Stimulated activated memory B cell treated with anti-CD40 and anti-IgM and Interleukin-4, amounts not matched to agents 10 μg/mL and 1 μg/mL and 100 μg/mL, for 72 hours (primary cell): Measurements from ENCODE around the gene RFFL.
"Not testable (repeated sequence)": the region's sequence is repeated elsewhere in the genome, so short reads cannot be mapped to it uniquely, and the experiment has no call there.

Experiments
- ATAC-seq: fragments of 150-1000 bp; cut with Tn5 transposase; 2 replicates; pipeline ENCODE4 v1.10.0; 2021
- H3K27ac Mint-ChIP-seq: one replicate; pipeline ENCODE4 v1.8.0; 2022; ENCODE audit warnings: mild to moderate bottlenecking, mixed read lengths
- H3K27me3 Mint-ChIP-seq: one replicate; pipeline ENCODE4 v1.8.0; 2022; ENCODE audit warnings: mixed read lengths
- H3K36me3 Mint-ChIP-seq: one replicate; pipeline ENCODE4 v1.8.0; 2022; ENCODE audit warnings: mixed read lengths
- H3K4me1 Mint-ChIP-seq: one replicate; pipeline ENCODE4 v1.8.0; 2022; ENCODE audit warnings: mixed read lengths
- H3K4me3 Mint-ChIP-seq: one replicate; pipeline ENCODE4 v1.8.0; 2022; ENCODE audit warnings: mild to moderate bottlenecking, moderate library complexity, mixed read lengths
- H3K9me3 Mint-ChIP-seq: one replicate; pipeline ENCODE4 v1.8.0; 2022; ENCODE audit warnings: mixed read lengths

RFFL gene, protein sequence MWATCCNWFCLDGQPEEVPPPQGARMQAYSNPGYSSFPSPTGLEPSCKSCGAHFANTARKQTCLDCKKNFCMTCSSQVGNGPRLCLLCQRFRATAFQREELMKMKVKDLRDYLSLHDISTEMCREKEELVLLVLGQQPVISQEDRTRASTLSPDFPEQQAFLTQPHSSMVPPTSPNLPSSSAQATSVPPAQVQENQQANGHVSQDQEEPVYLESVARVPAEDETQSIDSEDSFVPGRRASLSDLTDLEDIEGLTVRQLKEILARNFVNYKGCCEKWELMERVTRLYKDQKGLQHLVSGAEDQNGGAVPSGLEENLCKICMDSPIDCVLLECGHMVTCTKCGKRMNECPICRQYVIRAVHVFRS

DNA sequence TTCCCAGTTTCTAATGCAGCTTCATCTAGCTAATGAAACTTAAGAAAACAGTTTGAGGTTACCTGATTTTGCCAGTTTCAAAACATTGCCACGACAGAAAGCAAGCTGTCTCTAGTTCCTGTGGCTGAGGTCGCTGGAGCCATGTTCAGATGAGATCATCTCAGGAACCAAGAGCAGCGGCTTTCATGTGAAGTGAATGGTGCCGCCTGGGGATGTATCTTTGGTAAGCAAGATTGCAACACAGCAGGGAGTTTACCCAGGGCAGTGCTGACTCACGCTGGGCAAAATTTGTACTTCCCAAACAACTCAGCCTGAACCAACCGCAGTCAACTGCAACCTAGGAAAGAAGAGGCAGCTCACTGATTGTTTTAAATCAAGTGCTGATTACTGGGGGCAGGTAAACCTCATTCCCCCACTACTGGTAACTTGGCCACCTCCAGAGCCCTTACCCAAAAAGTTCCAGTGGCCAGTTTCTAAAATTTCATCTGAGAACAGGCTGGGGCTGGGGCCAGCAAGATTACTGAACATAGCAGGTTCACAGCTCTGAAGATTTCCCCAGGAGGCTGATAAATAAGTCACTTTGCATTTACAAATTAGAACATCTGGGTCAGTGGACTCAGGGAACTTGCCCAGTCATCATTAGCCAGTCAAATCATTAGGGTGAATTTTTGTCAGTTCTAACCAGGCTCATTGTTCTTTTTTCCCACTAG lies at the start of gene RFFL:
RFFL (minus strand) TSS at position 194 of the 710 bp plus-strand sequence. CDS start 37,154 bp downstream, outside the sequence.
- H3K27ac Mint-ChIP-seq = peak within 1 kb of the TSS; percentile 69
- no peaks in the 10 kb centered on the region for H3K9me3 Mint-ChIP-seq
- peaks cover 21% of the 10 kb centered on the region for H3K36me3 Mint-ChIP-seq
- peak; percentile 99 for ATAC-seq
- peaks cover 55% of the 10 kb centered on the region for H3K4me1 Mint-ChIP-seq
- peak within 1 kb of the TSS; percentile 45 for H3K4me3 Mint-ChIP-seq
- no peaks in the 10 kb centered on the region for H3K27me3 Mint-ChIP-seq

DNA sequence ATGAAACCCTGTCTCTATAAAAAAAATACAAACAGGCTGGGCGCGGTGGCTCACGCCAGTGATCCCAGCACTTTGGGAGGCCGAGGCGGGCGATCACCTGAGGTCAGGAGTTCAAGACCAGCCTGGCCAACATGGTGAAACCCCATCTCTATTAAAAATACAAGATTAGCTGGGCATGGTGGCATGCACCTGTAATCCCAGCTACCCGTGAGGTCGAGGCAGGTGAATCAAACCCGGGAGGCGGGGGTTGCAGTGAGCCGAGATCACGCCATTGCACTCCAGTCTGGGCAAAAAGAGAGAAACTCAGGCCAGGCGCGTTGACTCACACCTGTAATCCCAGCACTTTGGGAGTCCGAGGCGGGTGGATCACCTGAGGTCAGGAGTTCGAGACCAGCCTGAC lies 47.3 kb upstream of the RFFL start:
- ATAC-seq, H3K27ac Mint-ChIP-seq, H3K4me1 Mint-ChIP-seq, H3K9me3 Mint-ChIP-seq, H3K4me3 Mint-ChIP-seq, H3K27me3 Mint-ChIP-seq: not testable (repeated sequence)
- peaks cover 34% of the 10 kb centered on the region for H3K36me3 Mint-ChIP-seq

DNA sequence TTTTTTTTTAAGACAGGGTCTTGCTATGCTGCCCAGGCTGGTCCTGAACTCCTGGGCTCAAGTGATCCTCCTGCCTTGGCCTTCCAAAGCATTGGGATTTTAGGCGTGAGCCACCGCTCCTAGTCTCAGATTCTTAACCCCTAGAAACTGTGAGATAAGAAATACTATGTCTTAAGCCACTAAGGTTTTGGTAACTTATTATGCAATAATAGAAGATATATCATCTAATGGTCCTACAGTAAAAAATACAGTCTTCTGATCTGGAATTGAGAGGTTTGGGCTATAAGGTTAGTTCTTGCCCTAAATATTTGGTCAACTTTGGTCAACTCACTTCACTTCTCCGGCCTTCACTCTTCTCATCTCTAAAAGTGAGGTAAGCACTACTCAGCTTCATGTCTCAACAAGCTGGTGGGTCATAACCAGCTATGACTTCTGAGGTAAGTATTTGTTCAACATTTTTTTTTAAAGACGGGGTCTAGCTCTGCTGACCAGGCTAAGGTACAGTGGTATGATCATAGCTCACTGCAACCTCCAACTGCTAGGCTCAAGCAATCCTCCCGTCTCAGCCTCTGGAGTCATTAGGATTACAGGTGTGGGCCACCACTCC lies 41.4 kb upstream of the RFFL start:
- Mint-ChIP-seq H3K4me3 (no peak overlapping the region), H3K36me3 (peaks cover 67% of the 10 kb centered on the region)

DNA sequence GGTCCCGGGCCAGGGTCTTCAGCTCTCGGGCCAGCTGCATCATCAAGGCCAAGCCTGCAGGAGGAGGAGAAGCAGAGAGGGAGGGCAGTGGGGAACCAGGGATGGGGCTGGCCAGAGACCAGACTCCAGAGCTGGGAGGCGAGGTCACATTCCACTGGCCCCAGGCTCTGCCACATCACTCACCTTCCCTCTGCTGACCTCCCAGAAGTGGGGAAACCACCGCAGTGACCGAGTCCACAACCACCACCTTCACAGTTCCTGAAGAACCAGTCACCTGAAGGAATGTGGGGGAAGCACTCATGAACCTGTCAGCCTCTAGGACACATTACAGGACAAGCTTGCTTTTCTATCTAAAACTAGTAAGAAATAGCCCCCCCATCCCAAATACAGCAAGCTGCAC lies 39.8 kb upstream of the RFFL start:
- no peak overlapping the region for H3K27ac Mint-ChIP-seq

More for the DNA sequence above, 41.4 kb upstream of the RFFL start:
- Mint-ChIP-seq H3K4me1 (no peaks in the 10 kb centered on the region), H3K27ac (peak overlapping the region; percentile 42), H3K9me3 (no peaks in the 10 kb centered on the region), H3K27me3 (no peaks in the 10 kb centered on the region)
- ATAC-seq = no peak

DNA sequence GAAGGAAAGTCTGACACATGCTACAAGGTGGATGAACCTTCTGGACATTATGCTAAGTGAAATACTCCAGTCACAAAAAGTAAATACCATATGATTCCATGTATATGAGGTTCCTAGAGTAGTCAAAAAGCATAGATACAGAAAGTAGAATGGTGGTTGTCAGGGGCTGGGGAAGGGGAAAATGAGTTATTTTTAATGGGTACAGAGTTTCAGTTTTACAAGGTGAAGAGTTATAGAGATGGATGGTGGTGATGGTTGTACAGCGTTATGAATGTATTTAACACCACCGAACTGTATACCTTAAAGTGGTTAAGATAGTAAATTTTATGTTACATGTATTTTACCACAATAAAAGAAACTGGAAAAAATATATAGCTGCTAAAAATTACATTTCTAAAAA lies 38.2 kb upstream of the RFFL start:
- H3K27ac Mint-ChIP-seq = no peak overlapping the region
- peaks cover 76% of the 10 kb centered on the region for H3K36me3 Mint-ChIP-seq

More for the DNA sequence above, 39.8 kb upstream of the RFFL start:
- no peak for ATAC-seq
- H3K4me1 Mint-ChIP-seq = no peaks in the 10 kb centered on the region
- H3K36me3 Mint-ChIP-seq = peaks cover 78% of the 10 kb centered on the region
- H3K9me3 Mint-ChIP-seq = no peaks in the 10 kb centered on the region
- no peaks in the 10 kb centered on the region for H3K27me3 Mint-ChIP-seq
- H3K4me3 Mint-ChIP-seq = no peak overlapping the region

DNA sequence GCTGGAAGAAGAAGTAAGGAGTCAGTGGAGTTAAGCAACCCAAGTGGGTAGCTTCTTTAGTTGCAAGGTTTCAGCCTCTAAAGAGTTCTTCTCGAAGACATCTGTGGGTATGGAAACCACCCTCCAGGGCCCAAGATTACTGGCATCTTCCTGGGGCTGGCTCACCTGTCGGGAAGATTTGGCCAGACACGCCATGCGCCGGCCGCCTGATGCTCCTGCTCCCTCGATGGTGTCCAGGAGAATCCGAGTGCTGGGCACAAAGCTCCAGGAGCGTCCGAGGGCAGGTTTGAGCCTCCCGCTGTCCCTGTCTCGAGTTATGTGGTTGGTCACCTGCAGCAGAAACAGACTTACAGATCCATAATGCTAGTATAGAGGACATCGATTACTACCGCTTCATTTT lies 37.5 kb upstream of the RFFL start:
- Mint-ChIP-seq H3K27ac (no peak overlapping the region), H3K4me3 (no peak overlapping the region), H3K36me3 (peaks cover 69% of the 10 kb centered on the region)

More for the DNA sequence above, 38.2 kb upstream of the RFFL start:
- no peak for ATAC-seq
- Mint-ChIP-seq H3K9me3 (no peaks in the 10 kb centered on the region), H3K27me3 (no peaks in the 10 kb centered on the region), H3K4me1 (no peaks in the 10 kb centered on the region), H3K4me3 (no peak overlapping the region)

DNA sequence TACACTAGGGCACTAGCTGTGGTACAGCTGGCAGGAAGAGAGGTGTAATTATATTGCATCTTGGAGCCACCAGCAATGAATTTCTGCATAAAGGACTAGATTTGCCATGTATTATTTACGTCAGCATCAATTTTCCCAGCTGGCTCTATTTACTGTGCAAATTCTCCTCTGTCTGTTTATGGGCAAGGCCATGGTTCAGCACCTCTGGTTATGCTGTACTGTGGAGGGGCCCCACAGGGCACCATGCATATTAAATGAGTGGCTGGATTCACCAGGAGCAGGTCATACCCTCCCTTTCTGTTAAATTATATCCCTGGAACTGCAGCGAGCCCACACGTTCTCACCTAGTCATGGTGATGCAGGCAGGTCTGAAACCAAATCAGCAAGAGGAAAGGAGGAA lies 36.4 kb upstream of the RFFL start:
- Mint-ChIP-seq H3K36me3 (peaks cover 58% of the 10 kb centered on the region), H3K9me3 (no peaks in the 10 kb centered on the region), H3K27me3 (no peaks in the 10 kb centered on the region), H3K4me1 (no peaks in the 10 kb centered on the region), H3K27ac (no peak overlapping the region), H3K4me3 (no peak overlapping the region)
- no peak for ATAC-seq

More for the DNA sequence above, 37.5 kb upstream of the RFFL start:
- Mint-ChIP-seq H3K27me3 (no peaks in the 10 kb centered on the region), H3K9me3 (no peaks in the 10 kb centered on the region), H3K4me1 (no peaks in the 10 kb centered on the region)
- ATAC-seq = no peak

DNA sequence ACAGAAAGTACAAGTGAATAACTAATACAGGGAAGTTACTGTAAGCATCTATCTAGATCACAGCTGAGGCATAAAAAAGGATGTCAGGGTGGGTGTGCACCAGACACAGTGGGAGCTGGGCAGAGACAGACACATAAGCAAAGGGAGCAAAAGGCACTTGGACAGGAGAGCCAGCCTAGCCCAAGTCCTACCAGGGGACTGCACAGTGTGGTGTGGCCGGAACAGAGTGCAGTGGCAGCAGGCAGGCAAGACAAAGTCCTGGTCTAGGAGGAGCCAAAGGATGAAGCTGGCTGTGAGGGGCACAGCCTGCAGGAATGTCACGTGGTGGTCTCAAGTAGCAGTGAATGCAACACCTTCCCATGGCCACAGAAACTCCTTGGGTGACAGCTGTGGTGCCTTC lies 34.3 kb upstream of the RFFL start:
- H3K27me3 Mint-ChIP-seq = no peaks in the 10 kb centered on the region
- H3K4me3 Mint-ChIP-seq = no peak overlapping the region
- ATAC-seq = no peak
- H3K4me1 Mint-ChIP-seq = no peaks in the 10 kb centered on the region
- no peaks in the 10 kb centered on the region for H3K9me3 Mint-ChIP-seq
- peaks cover 44% of the 10 kb centered on the region for H3K36me3 Mint-ChIP-seq
- no peak overlapping the region for H3K27ac Mint-ChIP-seq

DNA sequence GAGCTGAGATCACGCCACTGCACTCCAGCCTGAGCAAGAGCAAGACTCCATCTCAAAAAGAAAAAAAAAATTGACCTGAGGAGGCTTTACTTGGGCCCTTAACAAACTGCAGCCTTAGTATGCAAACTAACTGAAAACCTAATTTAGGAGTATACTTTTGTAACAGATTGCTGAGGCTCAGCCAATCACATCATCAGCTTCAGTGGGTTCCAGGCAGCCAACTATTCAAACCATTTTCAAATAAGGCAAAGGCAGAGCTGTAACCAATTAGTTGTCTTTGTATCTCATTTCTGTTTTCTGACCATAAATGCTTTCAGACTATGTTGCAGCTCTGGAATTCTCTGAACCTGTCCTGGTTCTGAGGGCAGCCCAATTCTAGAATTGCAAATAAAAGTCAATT lies 32.2 kb upstream of the RFFL start:
- Mint-ChIP-seq H3K27me3 (no peaks in the 10 kb centered on the region), H3K4me3 (no peak overlapping the region), H3K27ac (no peak overlapping the region)

DNA sequence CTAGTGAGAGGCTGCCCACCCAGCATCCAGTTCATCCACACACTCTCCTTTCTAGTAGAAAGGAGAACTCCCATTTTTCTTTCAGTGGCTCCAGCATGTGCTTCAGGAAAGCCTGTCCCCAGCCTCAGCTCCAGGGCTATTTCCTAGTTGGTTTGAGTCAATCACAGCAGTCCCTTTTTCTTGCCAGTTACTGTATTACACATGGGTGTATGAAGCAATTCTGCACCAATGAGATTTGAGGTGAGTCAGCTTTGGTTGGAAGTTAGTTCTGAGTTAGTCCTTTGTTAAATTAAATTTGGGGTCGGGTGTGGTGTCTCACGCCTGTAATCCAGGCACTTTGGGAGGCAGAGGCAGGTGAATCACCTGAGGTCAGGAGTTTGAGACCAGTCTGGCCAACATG lies 31.4 kb upstream of the RFFL start:
- H3K4me3 Mint-ChIP-seq = no peak overlapping the region
- peaks cover 17% of the 10 kb centered on the region for H3K36me3 Mint-ChIP-seq
- H3K27ac Mint-ChIP-seq = no peak overlapping the region
- no peaks in the 10 kb centered on the region for H3K9me3 Mint-ChIP-seq
- ATAC-seq = no peak
- H3K4me1 Mint-ChIP-seq = peaks cover 6% of the 10 kb centered on the region
- H3K27me3 Mint-ChIP-seq = no peaks in the 10 kb centered on the region

More for the DNA sequence above, 32.2 kb upstream of the RFFL start:
- no peaks in the 10 kb centered on the region for H3K4me1 Mint-ChIP-seq
- peaks cover 25% of the 10 kb centered on the region for H3K36me3 Mint-ChIP-seq
- ATAC-seq = no peak
- H3K9me3 Mint-ChIP-seq = no peaks in the 10 kb centered on the region

DNA sequence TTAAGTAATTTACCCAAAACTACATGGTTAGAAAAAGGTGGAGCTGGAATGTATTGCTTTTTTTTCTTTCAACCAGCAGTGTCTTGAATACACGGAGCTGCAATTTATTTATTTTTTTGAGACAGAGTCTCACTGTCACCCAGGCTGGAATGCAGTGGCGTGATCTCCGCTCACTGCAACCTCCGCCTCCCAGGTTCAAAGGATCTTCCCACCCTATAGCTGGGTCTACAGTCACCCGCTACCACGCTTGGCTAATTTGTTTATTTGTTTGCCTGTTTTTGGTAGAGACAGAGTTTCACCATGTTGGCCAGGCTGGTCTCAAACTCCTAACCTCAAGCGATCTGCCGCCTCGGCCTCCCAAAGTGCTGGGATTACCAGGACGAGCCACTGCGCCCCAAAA lies 27.2 kb upstream of the RFFL start:
- H3K4me1 Mint-ChIP-seq = peaks cover 40% of the 10 kb centered on the region
- not testable (repeated sequence) for H3K36me3 Mint-ChIP-seq, H3K9me3 Mint-ChIP-seq, ATAC-seq, H3K27me3 Mint-ChIP-seq, H3K4me3 Mint-ChIP-seq
- H3K27ac Mint-ChIP-seq = peak overlapping the region; percentile 93

DNA sequence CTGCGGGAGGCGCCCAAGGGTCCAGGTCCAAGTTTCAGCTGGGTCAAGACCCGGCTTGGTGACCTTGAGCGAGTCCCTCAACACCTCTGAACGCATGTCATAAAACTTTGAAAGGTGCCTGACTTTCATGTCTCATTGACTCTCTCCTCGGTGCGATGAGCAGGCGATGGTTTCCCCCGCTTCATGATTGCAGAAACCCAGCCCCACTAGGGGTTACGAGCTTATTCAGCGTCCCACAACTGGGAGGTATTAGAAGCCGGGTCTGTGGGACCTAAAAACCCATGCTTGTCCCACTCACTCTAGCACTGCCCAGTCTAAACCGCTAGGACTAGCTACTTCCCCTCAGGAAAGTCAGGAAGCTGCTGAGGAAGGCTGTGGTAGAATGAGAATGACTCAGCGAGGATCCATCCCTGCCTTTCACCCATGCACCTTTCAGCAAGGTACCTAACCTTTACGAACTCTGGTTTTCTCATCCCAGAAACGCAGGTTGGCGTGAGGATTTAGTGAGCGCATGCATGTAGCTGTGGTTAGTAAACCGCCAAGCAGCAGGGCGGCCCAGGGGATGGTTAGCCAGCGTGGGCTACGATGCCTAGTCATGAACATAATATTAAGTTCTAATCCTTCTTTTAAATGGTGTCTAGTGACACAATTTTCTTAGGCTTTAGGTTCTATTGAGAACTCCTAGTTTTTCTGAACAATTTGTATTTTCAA lies 26.2 kb upstream of the RFFL start:
- Mint-ChIP-seq H3K27ac (peak overlapping the region; percentile 93), H3K4me1 (peaks cover 45% of the 10 kb centered on the region), H3K9me3 (no peaks in the 10 kb centered on the region), H3K27me3 (no peaks in the 10 kb centered on the region), H3K36me3 (no peaks in the 10 kb centered on the region), H3K4me3 (peak overlapping the region; percentile 93)
- ATAC-seq = peak; percentile 46

DNA sequence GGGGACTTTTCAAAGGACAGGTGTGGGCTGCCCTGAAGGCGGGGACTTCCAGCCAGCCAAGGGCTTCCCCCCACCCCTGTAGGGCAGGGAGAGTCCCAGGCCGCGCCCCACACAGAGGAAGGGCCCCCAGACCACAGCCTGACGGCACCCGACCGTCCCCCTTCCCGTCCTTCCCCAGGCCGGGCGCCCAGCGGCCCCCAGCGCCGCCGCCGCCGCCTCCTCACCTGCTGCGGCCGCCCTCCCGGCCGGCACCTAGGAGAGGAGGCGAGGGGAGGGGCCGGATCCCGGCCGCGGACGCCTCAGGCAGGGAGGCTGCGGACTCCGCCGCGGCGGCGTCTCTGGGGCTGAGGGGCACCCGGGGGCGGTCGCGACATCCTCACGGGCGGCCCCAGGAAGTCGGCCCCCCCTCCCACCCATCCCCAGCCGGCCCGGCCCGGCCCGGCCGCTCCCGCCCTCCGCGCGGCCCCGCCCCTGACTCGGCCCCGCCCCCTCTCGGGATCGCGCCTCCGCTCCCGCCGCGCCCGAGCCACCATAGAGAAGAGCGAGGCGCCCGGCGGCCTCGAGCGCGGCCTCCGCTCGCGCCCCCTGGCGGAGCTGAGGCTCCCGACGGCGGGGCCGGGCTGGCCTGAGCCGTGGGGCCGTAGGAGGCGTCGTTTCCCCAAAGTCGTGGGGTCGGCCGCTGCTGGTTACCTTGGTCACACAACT lies 25.5 kb upstream of the RFFL start:
- peak overlapping the region; percentile 93 for H3K27ac Mint-ChIP-seq
- H3K36me3 Mint-ChIP-seq = no peaks in the 10 kb centered on the region
- peak; percentile 91 for ATAC-seq
- peaks cover 46% of the 10 kb centered on the region for H3K4me1 Mint-ChIP-seq
- H3K4me3 Mint-ChIP-seq = peak overlapping the region; percentile 94
- no peaks in the 10 kb centered on the region for H3K27me3 Mint-ChIP-seq
- no peaks in the 10 kb centered on the region for H3K9me3 Mint-ChIP-seq

DNA sequence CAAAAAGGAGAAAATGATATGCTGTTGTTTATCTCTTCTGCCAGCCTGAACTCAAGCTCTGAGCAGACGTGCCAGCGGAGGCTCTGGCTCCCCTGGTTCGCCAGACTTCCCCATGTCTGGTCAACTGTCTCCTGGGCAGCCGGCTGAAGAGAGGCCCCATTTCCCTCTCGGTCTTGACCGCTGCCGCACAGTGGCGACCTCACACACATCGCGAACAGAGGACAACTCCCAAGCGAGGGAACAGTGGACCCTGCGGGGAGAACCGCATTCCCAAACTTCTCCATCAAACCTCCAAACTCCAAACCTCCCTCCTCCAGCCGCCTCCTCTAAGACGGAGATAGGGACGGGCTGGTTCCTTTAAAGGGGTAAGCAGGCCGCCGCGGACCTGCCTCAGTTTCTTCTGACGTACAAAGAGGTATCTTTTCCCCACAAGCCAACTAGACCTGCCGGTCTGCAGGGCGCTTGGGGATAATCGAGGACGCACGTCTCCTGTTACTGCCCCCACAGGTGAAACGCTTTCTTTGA lies 24.9 kb upstream of the RFFL start:
- peak; percentile 10 for ATAC-seq
- peak overlapping the region; percentile 93 for H3K27ac Mint-ChIP-seq
- peaks cover 52% of the 10 kb centered on the region for H3K4me1 Mint-ChIP-seq
- peak overlapping the region; percentile 94 for H3K4me3 Mint-ChIP-seq
- H3K27me3 Mint-ChIP-seq = no peaks in the 10 kb centered on the region
- no peaks in the 10 kb centered on the region for H3K9me3 Mint-ChIP-seq
- H3K36me3 Mint-ChIP-seq = no peaks in the 10 kb centered on the region
